Muscle layer of duodenum (tissue), 2 donors: Measurements from ENCODE around the gene BCR.

Experiments
- H3K27ac ChIP-seq: one replicate; pipeline ENCODE4 v1.7.0; 2013; ENCODE audit warnings: mild to moderate bottlenecking, low read length
- H3K27me3 ChIP-seq: one replicate; pipeline ENCODE4 v1.7.0; 2013; ENCODE audit warnings: low read depth, mild to moderate bottlenecking, control low read depth, low read length
- H3K36me3 ChIP-seq, 2 donors: one replicate each; pipeline ENCODE4 v1.7.0; 2013; ENCODE audit warnings: low read length in 2 of 2, control low read depth in 1 of 2, mild to moderate bottlenecking in 1 of 2; ENCODE audit not compliant: insufficient read depth in 2 of 2, control insufficient read depth in 1 of 2
- H3K4me1 ChIP-seq, 2 donors: one replicate each; pipeline ENCODE4 v1.7.0; 2013; ENCODE audit warnings: low read length in 2 of 2, mild to moderate bottlenecking in 2 of 2, control low read depth in 1 of 2, moderate library complexity in 1 of 2; ENCODE audit not compliant: insufficient read depth in 2 of 2, control insufficient read depth in 1 of 2
- H3K4me3 ChIP-seq, 2 donors: one replicate each; pipeline ENCODE4 v1.7.0; 2013; ENCODE audit warnings: low read length in 2 of 2, low read depth in 1 of 2, mild to moderate bottlenecking in 1 of 2
- H3K9me3 ChIP-seq, 2 donors: one replicate each; pipeline ENCODE4 v1.7.0; 2013; ENCODE audit warnings: low read length in 2 of 2, control low read depth in 1 of 2, mild to moderate bottlenecking in 1 of 2; ENCODE audit not compliant: control insufficient read depth in 1 of 2
- donor health status: healthy.

The BCR gene

DNA sequence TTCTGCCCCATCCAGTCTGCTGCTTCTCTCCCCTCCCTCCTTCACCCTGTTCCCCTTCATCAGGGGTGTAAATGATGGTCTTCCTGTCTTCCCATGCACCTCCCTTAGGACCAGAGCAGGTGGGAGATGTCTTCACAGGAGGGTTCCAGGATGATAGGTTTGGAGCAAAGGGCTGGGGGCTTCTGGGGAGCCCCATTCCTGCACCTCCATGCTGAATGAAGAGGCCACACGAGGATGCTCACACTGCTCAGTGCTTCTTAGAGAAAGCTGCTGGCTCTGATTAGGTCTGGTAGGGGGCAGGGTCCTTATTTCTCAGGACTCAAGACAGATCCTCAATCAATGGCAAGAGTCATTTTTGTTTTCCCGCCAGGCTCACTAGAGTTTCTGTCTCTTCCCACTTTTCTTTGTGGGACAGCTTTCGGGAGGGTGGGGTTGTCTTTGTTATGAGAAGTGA is 41.1 kb downstream of the BCR start:
- Histone ChIP-seq H3K4me1 (peaks cover 53 to 63% of the 10 kb centered on the region in 2 donors), H3K4me3 (no peak overlapping the region), H3K27me3 (no peaks in the 10 kb centered on the region), H3K36me3 (no peaks in the 10 kb centered on the region), H3K27ac (no peak overlapping the region), H3K9me3 (no peaks in the 10 kb centered on the region)

GRCh38 chr22:23222033-23222792 is 41.9 kb downstream of the BCR start:
- no peaks in the 10 kb centered on the region for H3K27me3 ChIP-seq
- H3K4me3 ChIP-seq = no peak overlapping the region
- peaks cover 45 to 61% of the 10 kb centered on the region in 2 donors for H3K4me1 ChIP-seq
- H3K9me3 ChIP-seq = no peaks in the 10 kb centered on the region
- H3K36me3 ChIP-seq = no peaks in the 10 kb centered on the region
- H3K27ac ChIP-seq = no peak overlapping the region

DNA sequence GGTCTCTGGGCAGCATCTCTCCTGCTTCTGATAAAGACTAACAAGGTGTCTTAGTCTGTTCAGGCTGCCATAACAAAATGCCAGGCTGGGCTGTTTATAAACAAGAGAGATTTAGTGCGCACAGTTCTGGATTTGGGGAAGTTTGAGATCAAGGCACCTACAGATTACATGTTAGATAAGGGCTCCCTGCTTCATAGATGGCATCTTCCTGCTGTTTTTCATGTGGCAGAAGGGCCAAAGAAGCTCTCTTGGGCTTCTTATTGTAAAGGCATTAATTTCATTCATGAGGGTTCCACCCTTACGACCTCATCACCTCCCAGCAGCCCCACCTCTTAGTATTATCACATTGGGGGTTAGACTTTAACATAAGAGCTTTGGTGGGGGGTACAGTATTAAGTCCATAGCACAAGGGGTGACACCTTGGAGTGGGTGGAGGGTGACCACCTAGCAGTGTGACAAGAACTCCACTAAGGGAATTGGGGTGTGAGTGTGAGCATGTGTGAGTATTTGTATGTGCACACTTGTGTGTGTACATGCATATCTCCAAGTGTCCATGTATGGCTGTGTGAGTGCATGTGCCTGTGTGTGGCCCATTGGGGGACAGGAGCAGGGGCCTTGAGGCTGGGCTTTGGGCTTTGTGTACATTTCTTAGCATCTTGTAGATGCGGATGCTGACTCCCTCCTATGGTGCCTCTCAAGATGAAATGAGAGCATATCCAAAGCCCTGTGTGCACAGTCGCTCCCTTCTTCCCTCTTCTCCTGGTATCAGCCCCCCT is 42.7 kb downstream of the BCR start:
- Histone ChIP-seq H3K4me1 (peaks cover 42 to 57% of the 10 kb centered on the region in 2 donors), H3K36me3 (no peaks in the 10 kb centered on the region), H3K27me3 (no peaks in the 10 kb centered on the region), H3K9me3 (peaks cover 2 to 3% of the 10 kb centered on the region in 2 donors), H3K27ac (no peak overlapping the region), H3K4me3 (no peak overlapping the region)

DNA sequence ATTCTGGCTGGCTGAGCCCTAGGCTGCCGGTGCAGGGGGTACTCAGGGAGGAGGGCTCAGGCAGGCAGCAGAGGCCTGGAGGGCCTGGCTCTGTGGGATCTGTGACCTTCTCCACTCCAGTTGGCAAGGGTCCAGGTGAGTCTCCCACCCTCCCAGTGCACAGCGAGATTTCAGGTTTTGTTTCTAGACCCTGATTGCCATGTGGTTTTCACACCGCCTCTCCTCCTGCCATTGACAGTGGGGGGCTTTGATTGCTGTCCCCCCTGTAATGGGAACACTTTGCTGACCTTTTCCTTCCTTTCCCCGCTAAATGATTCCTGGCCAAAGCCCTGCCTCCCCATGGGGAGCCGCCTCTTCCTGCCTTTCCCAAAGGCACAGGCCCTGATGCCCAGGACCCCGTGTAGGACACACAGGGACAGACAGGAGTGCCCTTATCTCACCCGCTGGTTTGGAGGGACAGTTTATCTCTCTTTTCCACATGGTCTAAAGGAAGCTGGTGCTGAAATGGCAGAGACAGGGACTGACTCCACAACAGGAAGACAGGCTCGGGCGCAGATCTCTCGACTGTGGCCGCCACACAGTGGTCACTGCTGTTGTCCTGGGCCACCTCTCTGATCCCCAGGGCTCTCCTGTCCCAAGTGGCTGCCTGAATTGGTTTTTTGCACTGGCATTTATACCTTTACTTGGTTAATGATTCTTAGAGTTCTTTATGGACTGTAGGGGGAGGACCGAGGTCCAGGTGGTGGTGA is 43.4 kb downstream of the BCR start:
- Histone ChIP-seq H3K27me3 (no peaks in the 10 kb centered on the region), H3K4me1 (peaks cover 34 to 50% of the 10 kb centered on the region in 2 donors), H3K4me3 (no peak overlapping the region), H3K36me3 (no peaks in the 10 kb centered on the region), H3K9me3 (peaks cover 3 to 4% of the 10 kb centered on the region in 2 donors), H3K27ac (peak overlapping the region; percentile 13)

DNA sequence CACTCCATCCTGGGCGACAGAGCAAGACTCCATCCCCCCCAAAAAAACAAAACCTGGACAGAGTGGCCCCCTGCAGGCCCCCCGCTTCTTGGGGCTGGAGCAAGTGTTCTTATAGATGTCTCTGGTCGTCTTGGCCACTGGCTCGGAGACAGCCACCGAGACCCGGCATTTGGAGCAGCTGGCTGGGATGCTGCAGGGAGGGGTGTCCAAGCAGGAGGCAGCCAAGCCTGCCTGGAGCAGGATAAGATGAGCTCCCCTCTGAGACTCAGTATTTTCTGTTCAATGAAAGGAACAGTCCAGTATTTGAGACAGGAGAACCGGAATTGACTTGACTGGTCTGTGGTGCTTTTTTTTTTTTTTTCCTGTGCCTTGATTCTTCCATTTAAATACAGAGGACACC is 44.5 kb downstream of the BCR start:
- H3K27me3 ChIP-seq = no peaks in the 10 kb centered on the region
- H3K9me3 ChIP-seq = peaks cover 3 to 4% of the 10 kb centered on the region in 2 donors
- H3K4me1 ChIP-seq = peaks cover 23 to 39% of the 10 kb centered on the region in 2 donors
- no peaks in the 10 kb centered on the region for H3K36me3 ChIP-seq
- no peak overlapping the region for H3K4me3 ChIP-seq
- H3K27ac ChIP-seq = no peak overlapping the region

- Histone ChIP-seq H3K27ac (peak overlapping the region; percentile 13), H3K4me1 (peaks cover 18 to 34% of the 10 kb centered on the region in 2 donors), H3K4me3 (no peak overlapping the region), H3K27me3 (no peaks in the 10 kb centered on the region), H3K36me3 (no peaks in the 10 kb centered on the region), H3K9me3 (peaks cover 3 to 4% of the 10 kb centered on the region in 2 donors)
Observed at GRCh38 chr22:23225337-23225723, 45.0 kb downstream of the BCR start.

DNA sequence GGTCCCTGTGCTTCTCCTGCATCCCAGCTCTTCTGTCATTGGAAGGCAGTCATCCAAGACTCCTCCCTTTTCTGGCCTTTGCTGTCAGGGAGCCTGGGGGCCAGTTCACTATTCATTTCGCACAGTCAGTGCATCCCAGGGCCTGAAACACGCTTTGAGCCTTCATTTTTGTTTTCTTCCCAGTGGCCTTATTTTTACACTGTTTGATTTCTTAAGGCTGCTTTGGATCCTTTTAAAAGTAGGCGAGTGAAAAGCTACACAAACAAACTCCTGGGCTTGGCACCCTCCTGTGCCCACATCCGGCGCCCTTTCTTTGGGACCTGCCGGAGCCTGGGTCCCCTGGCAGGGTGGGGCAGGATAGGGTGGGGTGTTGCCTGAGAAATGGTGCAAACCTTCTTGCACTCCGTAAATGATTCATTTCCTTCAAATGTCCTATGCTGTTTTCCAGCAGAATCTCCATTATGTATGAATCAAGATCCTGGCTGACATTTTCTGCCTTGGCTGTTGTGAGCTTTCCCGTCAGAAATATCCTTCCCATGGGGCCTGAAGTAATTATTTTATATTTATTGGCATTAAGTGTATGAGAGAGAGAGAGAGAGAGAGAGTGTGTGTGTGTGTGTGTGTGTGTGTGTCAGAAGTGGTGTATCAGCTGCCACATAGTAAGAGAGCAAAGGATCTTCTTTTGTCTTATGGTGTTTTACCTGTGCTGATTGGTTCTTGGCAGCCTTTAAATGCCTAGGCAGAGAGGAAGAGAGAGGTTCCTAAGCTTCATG is 45.6 kb downstream of the BCR start:
- no peak overlapping the region for H3K4me3 ChIP-seq
- H3K36me3 ChIP-seq = no peaks in the 10 kb centered on the region
- peaks cover 18 to 30% of the 10 kb centered on the region in 2 donors for H3K4me1 ChIP-seq
- H3K27ac ChIP-seq = peak overlapping the region; percentile 52
- no peaks in the 10 kb centered on the region for H3K27me3 ChIP-seq
- H3K9me3 ChIP-seq = peaks cover 3 to 4% of the 10 kb centered on the region in 2 donors

DNA sequence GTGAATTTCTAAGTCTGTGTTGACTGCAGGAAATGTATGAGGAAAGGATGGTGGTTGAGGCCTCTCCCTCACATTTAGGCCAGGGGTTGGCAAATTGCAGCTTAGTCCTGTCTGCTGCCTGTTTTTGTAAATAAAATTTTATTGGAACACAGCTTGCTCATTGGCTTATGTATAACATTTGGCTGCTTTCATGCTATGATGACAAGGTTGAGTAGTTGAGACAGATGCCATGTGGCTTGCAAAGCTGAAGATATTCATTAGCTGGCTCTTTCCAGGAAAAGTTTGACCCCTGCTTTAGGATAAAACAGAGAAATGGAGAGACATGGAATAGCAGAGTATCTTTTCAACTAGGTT is 46.2 kb downstream of the BCR start:
- Histone ChIP-seq H3K9me3 (peaks cover 3 to 4% of the 10 kb centered on the region in 2 donors), H3K36me3 (no peaks in the 10 kb centered on the region), H3K27ac (peak overlapping the region; percentile 52), H3K4me3 (no peak overlapping the region), H3K4me1 (peaks cover 18 to 26% of the 10 kb centered on the region in 2 donors), H3K27me3 (no peaks in the 10 kb centered on the region)

- no peak overlapping the region for H3K27ac ChIP-seq
- H3K9me3 ChIP-seq = peaks cover 3 to 4% of the 10 kb centered on the region in 2 donors
- H3K27me3 ChIP-seq = no peaks in the 10 kb centered on the region
- H3K4me3 ChIP-seq = no peak overlapping the region
- H3K4me1 ChIP-seq = peaks cover 18 to 25% of the 10 kb centered on the region in 2 donors
- no peaks in the 10 kb centered on the region for H3K36me3 ChIP-seq
Observed at GRCh38 chr22:23227380-23227779, 47.1 kb downstream of the BCR start.

DNA sequence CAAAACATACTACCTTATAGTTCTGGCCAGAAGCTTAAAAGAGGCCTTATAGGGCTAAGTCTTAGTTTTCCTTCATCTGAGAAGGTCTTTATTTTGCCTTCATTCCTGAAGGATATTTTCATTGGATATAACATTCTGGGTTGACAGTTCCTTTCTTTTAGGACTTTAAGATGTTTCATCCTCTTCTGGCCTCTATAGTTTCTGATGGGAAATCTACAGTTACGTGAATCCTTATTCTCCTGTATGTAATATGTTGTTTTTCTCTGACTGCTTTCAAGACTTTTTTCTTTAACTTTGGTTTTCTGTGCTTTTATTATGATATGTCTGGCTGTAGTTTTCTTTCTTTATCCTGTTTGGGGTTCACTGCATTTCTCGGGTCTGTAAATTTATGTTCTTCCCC is 48.2 kb downstream of the BCR start:
- Histone ChIP-seq H3K36me3 (no peaks in the 10 kb centered on the region), H3K27ac (no peak overlapping the region), H3K27me3 (no peaks in the 10 kb centered on the region), H3K4me3 (no peak overlapping the region), H3K4me1 (peaks cover 18 to 20% of the 10 kb centered on the region in 2 donors), H3K9me3 (peaks cover 3 to 4% of the 10 kb centered on the region in 2 donors)
